HCT116 (cell line): ENCODE measurements around the gene UNC93B1. TPM values are rescaled to one million over a fixed set of nuclear protein-coding genes. Genes with fewer than 3 reads are reported as not detected.

Experiments used
- ATAC-seq: fragments of 200-7000 bp; cut with Tn5 transposase; 2 replicates; pipeline ENCODE4 v1.9.1; 2020; ENCODE audit warnings: mild to moderate bottlenecking, moderate library complexity
- BruUV-seq: library from RNA; stranded (reverse); fragments of 400-500 nt; replicated peaks from 2 replicates; lab custom pipeline; 2021; lab: Mats Ljungman, UMichigan
- CTCF ChIA-PET: fragments of 300-600 bp; sonication (Branson Sonifier 250); formaldehyde crosslinking; loops from one replicate; lab custom pipeline; 2021; ENCODE audit warnings: antibody characterized with exemption; lab: Charles Lee
- POLR2A ChIA-PET: fragments of 300-600, 350-600 bp; sonication (Branson Sonifier 250); formaldehyde crosslinking; loops from one replicate; lab custom pipeline; 2021; ENCODE audit warnings: antibody characterized with exemption; lab: Charles Lee
- RAD21 ChIA-PET, 2 experiments: fragments of 300-600 bp; sonication (Branson Sonifier 250); formaldehyde crosslinking; loops; one replicate each; lab custom pipeline; 2023; ENCODE audit warnings: low total read pairs in 2 of 2; ENCODE audit not compliant: uncharacterized antibody in 2 of 2, unreplicated experiment in 2 of 2, low non-redundant PET in 1 of 2; lab: Charles Lee
- DNase-seq: peaks from one replicate; pipeline ENCODE4 v3.0.0-alpha.2; 2010; ENCODE audit warnings: low read depth, low spot score
- H2AFZ ChIP-seq: fragments of 200-600 bp; shearing (Covaris generic), sonication (generic); 2 replicates; pipeline ENCODE4 v1.6.1; 2017; ENCODE audit warnings: low read depth, mixed run types, mixed read lengths, antibody characterized with exemption, low read length; ENCODE audit not compliant: poor library complexity, severe bottlenecking
- H3K27ac ChIP-seq: 2 replicates; pipeline ENCODE4 v1.5.1; 2012; ENCODE audit warnings: low read depth, low read length
- H3K27me3 ChIP-seq: fragments of 200-600 bp; sonication (generic); 2 replicates; pipeline ENCODE4 v1.6.1; 2016; ENCODE audit warnings: mixed run types, low read length, mixed read lengths; ENCODE audit not compliant: insufficient read depth
- H3K36me3 ChIP-seq, 2 experiments: fragments of 200-500 bp in 1 of 2; fragments of 200-600 bp in 1 of 2; sonication (Bioruptor generic) in 1 of 2; sonication (generic) in 1 of 2; 2 replicates each; pipeline versions ENCODE4 v1.5.1 to v1.6.1; 2014 to 2016; ENCODE audit warnings: low read length in 2 of 2, inconsistent platforms in 1 of 2, mixed read lengths in 1 of 2, mixed run types in 1 of 2; ENCODE audit not compliant: insufficient read depth in 2 of 2, control insufficient read depth in 1 of 2
- H3K4me1 ChIP-seq, 2 experiments: fragments of 200-600 bp in 1 of 2; sonication (generic) in 1 of 2; 2 replicates each; pipeline versions ENCODE4 v1.5.1 to v1.6.1; 2012 to 2017; ENCODE audit warnings: low read length in 2 of 2, inconsistent platforms in 1 of 2, mild to moderate bottlenecking in 1 of 2, mixed read lengths in 1 of 2, mixed run types in 1 of 2, moderate library complexity in 1 of 2; ENCODE audit not compliant: insufficient read depth in 2 of 2, control insufficient read depth in 1 of 2
- H3K4me2 ChIP-seq: fragments of 200-600 bp; sonication (generic); 2 replicates; pipeline ENCODE4 v1.6.1; 2017; ENCODE audit warnings: mixed run types, low read length, mixed read lengths
- H3K4me3 ChIP-seq, 2 experiments: fragments of 200-600 bp in 1 of 2; sonication (generic) in 1 of 2; replicated peaks in 1 of 2; 2 replicates each; pipeline ENCODE4 v1.5.1; 2011 to 2016; ENCODE audit warnings: low read length in 2 of 2, control low read depth in 1 of 2, low read depth in 1 of 2, mild to moderate bottlenecking in 1 of 2, mixed read lengths in 1 of 2, mixed run types in 1 of 2
- H3K79me2 ChIP-seq: fragments of 200-600 bp; sonication (generic); 2 replicates; pipeline ENCODE4 v1.6.1; 2017; ENCODE audit warnings: mild to moderate bottlenecking, mixed run types, low read length, moderate library complexity, mixed read lengths; ENCODE audit not compliant: insufficient read depth
- H3K9ac ChIP-seq: fragments of 200-600 bp; sonication (generic); 2 replicates; pipeline ENCODE4 v1.6.1; 2016; ENCODE audit warnings: low read length, mixed read lengths
- H3K9me2 ChIP-seq: fragments of 200-600 bp; sonication (generic), shearing (Covaris generic); 2 replicates; pipeline ENCODE4 v1.6.1; 2017; ENCODE audit warnings: mixed run types, mild to moderate bottlenecking, moderate library complexity; ENCODE audit not compliant: insufficient read depth
- H3K9me3 ChIP-seq, 2 experiments: fragments of 200-500 bp in 1 of 2; fragments of 200-600 bp in 1 of 2; sonication (Bioruptor generic) in 1 of 2; sonication (generic) in 1 of 2; 2 replicates each; pipeline ENCODE4 v1.6.1; 2014 to 2017; ENCODE audit warnings: low read length in 2 of 2, mixed read lengths in 2 of 2, inconsistent platforms in 1 of 2, low read depth in 1 of 2, mild to moderate bottlenecking in 1 of 2, mixed run types in 1 of 2, moderate library complexity in 1 of 2; ENCODE audit not compliant: control insufficient read depth in 1 of 2, insufficient read depth in 1 of 2
- H4K20me1 ChIP-seq: fragments of 200-600 bp; sonication (generic), shearing (Covaris generic); 2 replicates; pipeline ENCODE4 v1.6.1; 2017; ENCODE audit warnings: mixed run types, mild to moderate bottlenecking, moderate library complexity; ENCODE audit not compliant: insufficient read depth
- ATF3 ChIP-seq: IDR thresholded peaks from 2 replicates; pipeline ENCODE4 v1.6.1; 2012
- CBX3 ChIP-seq: IDR thresholded peaks from 2 replicates; pipeline ENCODE4 v1.6.1; 2012; ENCODE audit warnings: low read depth
- CEBPB ChIP-seq: IDR thresholded peaks from 2 replicates; pipeline ENCODE4 v1.6.1; 2012; ENCODE audit warnings: low read depth
- EGR1 ChIP-seq: IDR thresholded peaks from 2 replicates; pipeline ENCODE4 v1.6.1; 2012; ENCODE audit warnings: low read depth
- ELF1 ChIP-seq: IDR thresholded peaks from 2 replicates; pipeline ENCODE4 v1.6.1; 2012; ENCODE audit warnings: low read depth, borderline replicate concordance
- EZH2 ChIP-seq: fragments of 200-600 bp; sonication (generic); IDR thresholded peaks from 2 replicates; pipeline ENCODE4 v1.6.1; 2017; ENCODE audit warnings: antibody characterized with exemption, mixed run types
- JUND ChIP-seq: IDR thresholded peaks from 2 replicates; pipeline ENCODE4 v1.6.1; 2012
- POLR2A ChIP-seq: IDR thresholded peaks from 2 replicates; pipeline ENCODE4 v1.7.0; 2011; ENCODE audit warnings: borderline replicate concordance; ENCODE audit not compliant: insufficient read depth, insufficient read length; ENCODE audit errors: extremely low read depth
- POLR2AphosphoS5 ChIP-seq: IDR thresholded peaks from 2 replicates; pipeline ENCODE4 v1.6.1; 2011; ENCODE audit warnings: mild to moderate bottlenecking, low read depth, low read length, moderate library complexity
- TCF7L2 ChIP-seq: IDR thresholded peaks from 2 replicates; pipeline ENCODE4 v1.7.0; 2011; ENCODE audit warnings: borderline replicate concordance, inconsistent platforms; ENCODE audit not compliant: insufficient read depth, insufficient read length; ENCODE audit errors: extremely low read depth
- YY1 ChIP-seq: IDR thresholded peaks from 2 replicates; pipeline ENCODE4 v1.6.1; 2011; ENCODE audit warnings: low read length, low read depth, moderate library complexity, mild to moderate bottlenecking; ENCODE audit not compliant: insufficient replicate concordance; ENCODE audit errors: extremely low read depth
- ZFX ChIP-seq: fragments of 450-650 bp; IDR thresholded peaks from 2 replicates; pipeline ENCODE4 v1.6.1; 2017
- ZNF274 ChIP-seq: fragments of 200-500 bp; sonication (Bioruptor generic); IDR thresholded peaks from 2 replicates; pipeline ENCODE4 v1.6.1; 2014; ENCODE audit warnings: mild to moderate bottlenecking, low read depth, low read length, inconsistent platforms
- intact Hi-C: fragments of 100-400 bp; cut with micrococcal nuclease; formaldehyde crosslinking; loops from 2 replicates; pipeline ENCODE4 v1.10.0; 2022
- total RNA-seq: library from RNA; stranded (reverse); gene quantifications from one replicate; pipeline ENCODE4 v1.2.1, GENCODE V29; 2021; ENCODE audit not compliant: unreplicated experiment

The UNC93B1 gene
- total RNA-seq, 1 experiment from 2014 or later: 72.9 TPM

GRCh38 chr11:68038718-68039525 lies 35.0 kb upstream of the UNC93B1 start, which contains the start of gene TCIRG1:
TCIRG1 (plus strand) TSS chr11:68039025; CDS start chr11:68041272, 2,247 bp downstream.
- H3K36me3 ChIP-seq: peaks cover 2 to 11% of the 10 kb centered on the region in 2 experiments; a peak in 2 of 4 replicates
- no peaks in the 10 kb centered on the region for H4K20me1 ChIP-seq
- ATAC-seq (peak; percentile 94), DNase-seq (peak; percentile 49)
- H3K79me2 ChIP-seq: peaks cover 24% of the 10 kb centered on the region
- H2AFZ ChIP-seq: no peak within 1 kb of the TSS
- H3K4me2 ChIP-seq: peak within 1 kb of the TSS; percentile 85
- H3K4me3 ChIP-seq: peak within 1 kb of the TSS; percentile 82
- RAD21 ChIA-PET: no interaction called here
- CTCF ChIA-PET: no interaction called here
- H3K9ac ChIP-seq: peak within 1 kb of the TSS; percentile 79
- no peaks in the 10 kb centered on the region for H3K9me3 ChIP-seq
- H3K4me1 ChIP-seq: peaks cover 9 to 23% of the 10 kb centered on the region in 2 experiments; a peak in 3 of 4 replicates
- H3K27ac ChIP-seq: peak within 1 kb of the TSS; percentile 87
- POLR2A ChIA-PET: interaction anchor here (1.0 to 1.7 kb wide), 2 partner anchors 10 to 29 kb away, joined by 3 to 5 read pairs; partner anchors contain the start of gene ALDH3B1
- H3K27me3 ChIP-seq: no peaks in the 10 kb centered on the region
- no peak for TF ChIP-seq ATF3
- peak; percentile 96 for TF ChIP-seq POLR2AphosphoS5
- TF ChIP-seq YY1: peak; percentile 58
- peak; percentile 73; the same call in 1 of the 2 replicates for TF ChIP-seq ZFX
- peak; percentile 87 for TF ChIP-seq POLR2A
- TF ChIP-seq JUND: no peak
- no peaks in the 10 kb centered on the region for H3K9me2 ChIP-seq
- intact Hi-C loops: loop anchor here (10.0 kb wide), 1 partner anchor 86 kb away; the partner anchor contains the start of gene CHKA
- TSS peak; percentile 38 for BruUV-seq

GRCh38 chr11:68038226-68038717 lies 34.4 kb upstream of the UNC93B1 start:
- H3K9me3 ChIP-seq: no peaks in the 10 kb centered on the region
- ChIA-PET RAD21 (no interaction called here), CTCF (no interaction called here), POLR2A (interaction anchor here (1.7 kb wide), 1 partner anchor 28 kb away, joined by 5 read pairs; the partner anchor contains the start of gene ALDH3B1)
- no peak overlapping the region for H2AFZ ChIP-seq
- BruUV-seq: TSS peak; percentile 91
- ATAC-seq: peak; percentile 25
- no peaks in the 10 kb centered on the region for H3K9me2 ChIP-seq
- H3K4me2 ChIP-seq: peak overlapping the region; percentile 85
- intact Hi-C loops: loop anchor here (10.0 kb wide), 1 partner anchor 87 kb away; the partner anchor contains the start of gene CHKA
- H3K4me1 ChIP-seq: peaks cover 9 to 23% of the 10 kb centered on the region in 2 experiments; a peak in 3 of 4 replicates
- peaks cover 2 to 18% of the 10 kb centered on the region in 2 experiments; a peak in 2 of 4 replicates for H3K36me3 ChIP-seq
- no peaks in the 10 kb centered on the region for H4K20me1 ChIP-seq
- peak overlapping the region; percentile 87 for H3K27ac ChIP-seq
- H3K27me3 ChIP-seq: no peaks in the 10 kb centered on the region
- peak overlapping the region; percentile 82 for H3K4me3 ChIP-seq
- H3K9ac ChIP-seq: peak overlapping the region; percentile 79
- H3K79me2 ChIP-seq: peaks cover 27% of the 10 kb centered on the region
- DNase-seq: no peak
- no peak for TF ChIP-seq EGR1
- TF ChIP-seq CEBPB: no peak
- no peak for TF ChIP-seq ELF1
- no peak for TF ChIP-seq ZFX
- no peak for TF ChIP-seq EZH2
- TF ChIP-seq ATF3: no peak
- no peak for TF ChIP-seq TCF7L2
- TF ChIP-seq CBX3: no peak
- no peak for TF ChIP-seq ZNF274
- no peak for TF ChIP-seq JUND
- no peak for TF ChIP-seq YY1
- no peak for TF ChIP-seq POLR2AphosphoS5
